Measurements from ENCODE around the gene FOXQ1. TPM values are rescaled to one million over a fixed set of nuclear protein-coding genes. Genes with fewer than 3 reads are reported as not detected.

FOXQ1 gene
- polyA plus RNA-seq, 1 of the 3 experiments (the other 2 are of a cell fraction), result not detected

DNA sequence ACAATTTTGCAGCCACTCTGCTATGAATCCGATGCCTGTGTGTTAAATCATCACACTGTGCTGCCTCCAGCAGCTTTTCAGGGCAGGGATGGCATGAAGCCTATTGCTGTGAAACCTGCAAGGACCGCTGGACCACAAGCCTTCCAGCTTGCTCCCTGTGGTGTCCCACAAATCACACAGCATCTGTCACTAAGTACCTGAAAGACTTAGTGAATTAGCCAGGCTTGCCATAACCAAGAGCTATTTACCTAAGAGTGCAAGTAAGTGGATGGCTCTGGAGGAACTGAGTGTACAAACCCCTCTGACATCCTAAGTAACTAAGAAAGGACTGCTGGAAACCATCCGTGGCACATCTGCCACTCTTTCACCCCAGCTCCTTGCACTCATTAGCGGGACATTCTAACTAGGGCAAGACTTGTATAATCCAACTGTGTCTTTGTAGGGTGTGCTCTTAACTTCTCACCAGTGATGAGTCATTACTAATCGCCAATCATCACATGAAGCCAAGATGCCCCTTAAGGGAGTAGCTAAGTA lies 34.7 kb downstream of the FOXQ1 start (continued):
- no peak for TF ChIP-seq GATA2 (CRISPR knock-in tag; IDR thresholded peaks at IDR 0.05)
- TF ChIP-seq, protein P1, sequence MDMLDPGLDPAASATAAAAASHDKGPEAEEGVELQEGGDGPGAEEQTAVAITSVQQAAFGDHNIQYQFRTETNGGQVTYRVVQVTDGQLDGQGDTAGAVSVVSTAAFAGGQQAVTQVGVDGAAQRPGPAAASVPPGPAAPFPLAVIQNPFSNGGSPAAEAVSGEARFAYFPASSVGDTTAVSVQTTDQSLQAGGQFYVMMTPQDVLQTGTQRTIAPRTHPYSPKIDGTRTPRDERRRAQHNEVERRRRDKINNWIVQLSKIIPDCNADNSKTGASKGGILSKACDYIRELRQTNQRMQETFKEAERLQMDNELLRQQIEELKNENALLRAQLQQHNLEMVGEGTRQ (IDR thresholded peaks at IDR 0.05; ENCODE audit: borderline replicate concordance, low read depth, low read length), result no peak

DNA sequence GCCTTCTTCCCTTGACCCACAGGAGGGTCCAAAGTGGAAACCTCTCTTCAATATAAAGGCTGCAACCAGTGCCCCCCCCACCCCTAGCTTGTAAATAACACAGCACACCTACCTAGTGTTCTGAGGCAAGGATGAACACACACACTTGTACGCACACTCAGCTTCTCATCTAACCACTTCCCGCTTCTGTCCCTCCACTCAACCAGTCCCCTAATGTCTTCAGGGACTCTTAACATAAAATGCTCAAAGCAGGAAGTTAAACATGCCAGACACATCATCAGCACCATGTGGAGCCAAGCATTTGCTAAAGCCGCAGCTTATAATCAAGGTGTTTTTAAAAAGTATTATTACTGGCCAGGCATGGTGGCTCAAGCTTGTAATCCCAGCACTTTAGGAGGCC lies 35.3 kb downstream of the FOXQ1 start:
- ChIA-PET CTCF (interaction anchor here (1.2 to 1.3 kb wide), 2 partner anchors 9 to 754 kb away, joined by 3 read pairs; no protein-coding TSS in a partner anchor), POLR2A (no interaction called here)
- no peaks in the 10 kb centered on the region for H3K27me3 ChIP-seq (ENCODE audit: insufficient read depth)
- no peaks in the 10 kb centered on the region for H3K36me3 ChIP-seq (replicated peaks in 1 of 2; ENCODE audit: control insufficient read depth in 1 of 2, insufficient read depth in 2 of 2, low read length in 1 of 2)
- H3F3A ChIP-seq (replicated peaks; ENCODE audit: insufficient read depth), result no peaks in the 10 kb centered on the region
- no peak overlapping the region for H3K27ac ChIP-seq (ENCODE audit: low read depth in 2 of 2, low read length in 1 of 2)
- no peaks in the 10 kb centered on the region for H3K4me1 ChIP-seq (ENCODE audit: control insufficient read depth in 1 of 2, insufficient read depth in 2 of 2, low read depth in 1 of 2, low read length in 1 of 2)
- no peak overlapping the region for H3K4me2 ChIP-seq
- WGBS (ENCODE audit: low lambda C conversion rate), result 34% methylated on average over 3 of the region's 3 CpGs
- no peaks in the 10 kb centered on the region for H3K9me2 ChIP-seq
- DNase-seq, result no peak
- H3K9me3 ChIP-seq, result no peaks in the 10 kb centered on the region
- H2AFZ ChIP-seq (ENCODE audit: low read depth), result no peak overlapping the region
- H4K20me1 ChIP-seq (ENCODE audit: insufficient read depth), result no peaks in the 10 kb centered on the region
- no peak overlapping the region for H3K4me3 ChIP-seq (ENCODE audit: low read depth in 2 of 2, low read length in 1 of 2)
- H3K79me2 ChIP-seq (ENCODE audit: insufficient read depth), result no peaks in the 10 kb centered on the region
- TF ChIP-seq, protein P2, sequence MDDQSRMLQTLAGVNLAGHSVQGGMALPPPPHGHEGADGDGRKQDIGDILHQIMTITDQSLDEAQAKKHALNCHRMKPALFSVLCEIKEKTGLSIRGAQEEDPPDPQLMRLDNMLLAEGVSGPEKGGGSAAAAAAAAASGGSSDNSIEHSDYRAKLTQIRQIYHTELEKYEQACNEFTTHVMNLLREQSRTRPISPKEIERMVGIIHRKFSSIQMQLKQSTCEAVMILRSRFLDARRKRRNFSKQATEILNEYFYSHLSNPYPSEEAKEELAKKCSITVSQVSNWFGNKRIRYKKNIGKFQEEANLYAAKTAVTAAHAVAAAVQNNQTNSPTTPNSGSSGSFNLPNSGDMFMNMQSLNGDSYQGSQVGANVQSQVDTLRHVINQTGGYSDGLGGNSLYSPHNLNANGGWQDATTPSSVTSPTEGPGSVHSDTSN (IDR thresholded peaks at IDR 0.05), result no peak
- no peak for TF ChIP-seq NRF1 (IDR thresholded peaks at IDR 0.05; ENCODE audit: low read depth, low read length)
- TF ChIP-seq TCF12 (IDR thresholded peaks at IDR 0.05), result no peak
- TF ChIP-seq, protein P3, sequence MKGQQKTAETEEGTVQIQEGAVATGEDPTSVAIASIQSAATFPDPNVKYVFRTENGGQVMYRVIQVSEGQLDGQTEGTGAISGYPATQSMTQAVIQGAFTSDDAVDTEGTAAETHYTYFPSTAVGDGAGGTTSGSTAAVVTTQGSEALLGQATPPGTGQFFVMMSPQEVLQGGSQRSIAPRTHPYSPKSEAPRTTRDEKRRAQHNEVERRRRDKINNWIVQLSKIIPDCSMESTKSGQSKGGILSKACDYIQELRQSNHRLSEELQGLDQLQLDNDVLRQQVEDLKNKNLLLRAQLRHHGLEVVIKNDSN (IDR thresholded peaks at IDR 0.05; ENCODE audit: borderline replicate concordance, low read depth), result no peak
- TF ChIP-seq, protein P4, sequence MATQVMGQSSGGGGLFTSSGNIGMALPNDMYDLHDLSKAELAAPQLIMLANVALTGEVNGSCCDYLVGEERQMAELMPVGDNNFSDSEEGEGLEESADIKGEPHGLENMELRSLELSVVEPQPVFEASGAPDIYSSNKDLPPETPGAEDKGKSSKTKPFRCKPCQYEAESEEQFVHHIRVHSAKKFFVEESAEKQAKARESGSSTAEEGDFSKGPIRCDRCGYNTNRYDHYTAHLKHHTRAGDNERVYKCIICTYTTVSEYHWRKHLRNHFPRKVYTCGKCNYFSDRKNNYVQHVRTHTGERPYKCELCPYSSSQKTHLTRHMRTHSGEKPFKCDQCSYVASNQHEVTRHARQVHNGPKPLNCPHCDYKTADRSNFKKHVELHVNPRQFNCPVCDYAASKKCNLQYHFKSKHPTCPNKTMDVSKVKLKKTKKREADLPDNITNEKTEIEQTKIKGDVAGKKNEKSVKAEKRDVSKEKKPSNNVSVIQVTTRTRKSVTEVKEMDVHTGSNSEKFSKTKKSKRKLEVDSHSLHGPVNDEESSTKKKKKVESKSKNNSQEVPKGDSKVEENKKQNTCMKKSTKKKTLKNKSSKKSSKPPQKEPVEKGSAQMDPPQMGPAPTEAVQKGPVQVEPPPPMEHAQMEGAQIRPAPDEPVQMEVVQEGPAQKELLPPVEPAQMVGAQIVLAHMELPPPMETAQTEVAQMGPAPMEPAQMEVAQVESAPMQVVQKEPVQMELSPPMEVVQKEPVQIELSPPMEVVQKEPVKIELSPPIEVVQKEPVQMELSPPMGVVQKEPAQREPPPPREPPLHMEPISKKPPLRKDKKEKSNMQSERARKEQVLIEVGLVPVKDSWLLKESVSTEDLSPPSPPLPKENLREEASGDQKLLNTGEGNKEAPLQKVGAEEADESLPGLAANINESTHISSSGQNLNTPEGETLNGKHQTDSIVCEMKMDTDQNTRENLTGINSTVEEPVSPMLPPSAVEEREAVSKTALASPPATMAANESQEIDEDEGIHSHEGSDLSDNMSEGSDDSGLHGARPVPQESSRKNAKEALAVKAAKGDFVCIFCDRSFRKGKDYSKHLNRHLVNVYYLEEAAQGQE (IDR thresholded peaks at IDR 0.05; ENCODE audit: low read depth, low read length), result no peak
- TF ChIP-seq RFX5 (IDR thresholded peaks at IDR 0.05; ENCODE audit: low read length), result no peak
- no peak for TF ChIP-seq GABPA (IDR thresholded peaks at IDR 0.05; ENCODE audit: low read depth)
- TF ChIP-seq JUND (IDR thresholded peaks at IDR 0.05), result no peak
- H3K9ac ChIP-seq, result no peak overlapping the region

Measured in SK-N-SH (cell line).